PC-3 (cell line): ENCODE data around the gene GCH1.
"Not testable (repeated sequence)": the region's sequence is repeated elsewhere in the genome, so short reads cannot be mapped to it uniquely, and the experiment has no call there.

Source experiments
- EZH2 ChIP-seq: fragments of 300-600 bp; sonication (generic); IDR thresholded peaks from one replicate; pipeline ENCODE4 v1.6.1; 2017; ENCODE audit warnings: antibody characterized with exemption, mild to moderate bottlenecking, low read length; ENCODE audit not compliant: unreplicated experiment
- TF ChIP-seq, protein P1 (sequence below): fragments of 300-600 bp; sonication (generic); conservative IDR thresholded peaks from 2 replicates; pipeline ENCODE4 v1.5.1; 2017; ENCODE audit warnings: antibody characterized with exemption, low read depth, mild to moderate bottlenecking, low read length

GRCh38 chr14:54870154-54871090 is 32.2 kb downstream of the GCH1 start:
- TF ChIP-seq, protein P1, sequence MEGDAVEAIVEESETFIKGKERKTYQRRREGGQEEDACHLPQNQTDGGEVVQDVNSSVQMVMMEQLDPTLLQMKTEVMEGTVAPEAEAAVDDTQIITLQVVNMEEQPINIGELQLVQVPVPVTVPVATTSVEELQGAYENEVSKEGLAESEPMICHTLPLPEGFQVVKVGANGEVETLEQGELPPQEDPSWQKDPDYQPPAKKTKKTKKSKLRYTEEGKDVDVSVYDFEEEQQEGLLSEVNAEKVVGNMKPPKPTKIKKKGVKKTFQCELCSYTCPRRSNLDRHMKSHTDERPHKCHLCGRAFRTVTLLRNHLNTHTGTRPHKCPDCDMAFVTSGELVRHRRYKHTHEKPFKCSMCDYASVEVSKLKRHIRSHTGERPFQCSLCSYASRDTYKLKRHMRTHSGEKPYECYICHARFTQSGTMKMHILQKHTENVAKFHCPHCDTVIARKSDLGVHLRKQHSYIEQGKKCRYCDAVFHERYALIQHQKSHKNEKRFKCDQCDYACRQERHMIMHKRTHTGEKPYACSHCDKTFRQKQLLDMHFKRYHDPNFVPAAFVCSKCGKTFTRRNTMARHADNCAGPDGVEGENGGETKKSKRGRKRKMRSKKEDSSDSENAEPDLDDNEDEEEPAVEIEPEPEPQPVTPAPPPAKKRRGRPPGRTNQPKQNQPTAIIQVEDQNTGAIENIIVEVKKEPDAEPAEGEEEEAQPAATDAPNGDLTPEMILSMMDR = not testable (repeated sequence)
- not testable (repeated sequence) for TF ChIP-seq EZH2
